Heart left ventricle (tissue), 16 donors: ENCODE results near the gene RPL31. TPM values are rescaled to one million over a fixed set of nuclear protein-coding genes. Genes with fewer than 3 reads are reported as not detected.

Source experiments
- ATAC-seq, 4 donors: fragments of 200-7000 bp; cut with Tn5 transposase; one replicate each; pipeline ENCODE4 v1.9.1; 2020 to 2022; ENCODE audit warnings: moderate library complexity in 4 of 4, mild to moderate bottlenecking in 3 of 4, moderate number of reproducible peaks in 1 of 4
- DNase-seq, 5 donors: peaks; one replicate each; pipeline ENCODE4 v3.0.0-alpha.2; 2020
- H3K27ac ChIP-seq, 12 donors: fragments of 200-600 bp; sonication (generic) in 4 of 12; one replicate each; pipeline versions ENCODE4 v1.5.0 to v1.8.0; 2016 to 2022; ENCODE audit warnings: mild to moderate bottlenecking in 2 of 12
- H3K27me3 ChIP-seq, 9 donors: fragments of 200-600 bp; sonication (generic) in 2 of 9; one replicate each; pipeline versions ENCODE4 v1.5.1 to v1.8.0; 2016 to 2022; ENCODE audit warnings: mild to moderate bottlenecking in 3 of 9
- H3K36me3 ChIP-seq, 9 donors: fragments of 200-600 bp; sonication (generic) in 2 of 9; one replicate each; pipeline versions ENCODE4 v1.5.0 to v1.8.0; 2018 to 2022; ENCODE audit warnings: mild to moderate bottlenecking in 2 of 9
- H3K4me1 ChIP-seq, 12 donors: fragments of 200-600 bp; sonication (generic) in 4 of 12; one replicate each; pipeline versions ENCODE4 v1.5.0 to v1.8.0; 2016 to 2022; ENCODE audit warnings: mild to moderate bottlenecking in 3 of 12
- H3K4me3 ChIP-seq, 12 donors: fragments of 200-600 bp; sonication (generic) in 4 of 12; one replicate each; pipeline versions ENCODE4 v1.5.0 to v1.8.0; 2017 to 2022; ENCODE audit warnings: mild to moderate bottlenecking in 9 of 12, moderate library complexity in 4 of 12
- H3K9me3 ChIP-seq, 12 donors: fragments of 200-600 bp; sonication (generic) in 4 of 12; one replicate each; pipeline versions ENCODE4 v1.5.0 to v1.8.0; 2016 to 2022; ENCODE audit warnings: mild to moderate bottlenecking in 1 of 12
- CTCF ChIP-seq, 12 donors: fragments of 200-600 bp; sonication (generic) in 4 of 12; IDR thresholded peaks; one replicate each; pipeline versions ENCODE4 v1.5.0 to v1.8.0; 2018 to 2022; ENCODE audit warnings: antibody characterized with exemption in 12 of 12, mild to moderate bottlenecking in 5 of 12
- POLR2A ChIP-seq, 2 donors: fragments of 450-650 bp; IDR thresholded peaks; one replicate each; pipeline ENCODE4 v1.6.1; 2017; ENCODE audit warnings: antibody characterized with exemption in 2 of 2, mild to moderate bottlenecking in 2 of 2, moderate library complexity in 2 of 2
- WGBS, 4 donors: extraction: QIAGEN DNeasy Blood & Tissue Kit in 2 of 4; methylation state at CpG; one replicate each; pipeline versions ENCODE4 v1.1.5 to v1.1.7; 2013 to 2018; 5-methylcytosine and 5-hydroxymethylcytosine counted together
- intact Hi-C, 10 donors: fragments of 100-400 bp; cut with DNase I; formaldehyde crosslinking; loops; one replicate each; pipeline versions ENCODE4 v1.11.1 to v1.14.2; 2022
- polyA plus RNA-seq, 2 donors: library from polyadenylated mRNA; stranded (reverse); fragments of 200-250 nt; gene quantifications; one replicate each; pipeline ENCODE4 v1.2.3, GENCODE V29; 2013
- total RNA-seq, 9 donors: library from RNA; depleted of rRNA in 2 of 9; stranded (reverse); fragments of >200 nt in 2 of 9; fragmentation: NEBNext Ultra II Directional in 3 of 9; extraction: Animal tissue kit (Norgen Biotek cat#: 25700) in 3 of 9; gene quantifications; one replicate each; pipeline versions ENCODE4 v1.1.0 to v1.2.4, GENCODE V29; 2016 to 2023
- donor health status: ischemic (EF 13 %, LVEDD 7.1; RV severe dilation, severe dysfunction).
- donor health status: healthy with polysubstance abuse.
- donor health status: DM: no; HTN: yes; CAD: no.
- donor health status: DM: no; HTN: no; CAD: no.
- donor health status: ischemic (EF 25% LVEDD 6.9; RV normal size, moderate dysfunction).
- donor health status: ischemic (EF 25% LVEDD 5.7; RV mildly dilated, moderate dysfunction).
- donor health status: healthy.
- donor health status: DM: yes; HTN: yes; CAD: no.
- donor health status: ischemic (EF 35%, LVEDD 5.7; RV mildly dilated, moderate dysfunction).
- donor health status: nonischemic (EF 11% LVEDD 7.7; RV severe dilation, severe dysfunction).
- donor health status: DM: yes; HTN: yes; CAD: no.
- donor health status: PGD.
- donor health status: ischemic (EF 29% LVEDD 5.4; RV normal size, mild dysfunction).
- donor health status: nonischemic (EF 23%, LVEDD 6.1; RV moderate dilation, normal function).

The RPL31 gene
- total and polyA plus RNA-seq, 11 donors, result 383 to 3,831 (median 752) TPM

GRCh38 chr2:101018934-101019333 lies 16.8 kb downstream of the RPL31 start:
- DNase-seq, result no peak
- ATAC-seq, result peak in 1 of 4 donors; percentile 27
- Histone ChIP-seq H3K36me3 (peaks cover 0 to 82% (median 50%) of the 10 kb centered on the region in 9 donors), H3K27me3 (no peaks in the 10 kb centered on the region), H3K4me3 (no peak overlapping the region), H3K9me3 (no peaks in the 10 kb centered on the region), H3K4me1 (no peaks in the 10 kb centered on the region), H3K27ac (no peak overlapping the region)
- TF ChIP-seq CTCF (IDR thresholded peaks at IDR 0.05) (no peak), POLR2A (IDR thresholded peaks at IDR 0.05) (no peak)
- 42 to 50% (median 43%) methylated on average over 8 of the region's 8 CpGs for WGBS, 4 donors
- intact Hi-C loops, result loop anchor here in 1 of 10 donors (10.0 kb wide), 1 partner anchor 186 kb away; no protein-coding TSS in a partner anchor

- intact Hi-C loops, result no loop called here
- no peaks in the 10 kb centered on the region for H3K4me1 ChIP-seq
- WGBS, 4 donors, result 86 to 89% (median 89%) methylated on average over 16 of the region's 16 CpGs
- no peaks in the 10 kb centered on the region for H3K9me3 ChIP-seq
- no peak overlapping the region for H3K27ac ChIP-seq
- H3K27me3 ChIP-seq, result no peaks in the 10 kb centered on the region
- peaks cover 0 to 95% (median 72%) of the 10 kb centered on the region in 9 donors for H3K36me3 ChIP-seq
- no peak for DNase-seq
- ATAC-seq, result peak in 1 of 4 donors; percentile 34
- no peak overlapping the region for H3K4me3 ChIP-seq
- TF ChIP-seq POLR2A (IDR thresholded peaks at IDR 0.05) (no peak), CTCF (IDR thresholded peaks at IDR 0.05) (no peak)
Measured at GRCh38 chr2:101022221-101022620, 20.1 kb downstream of the RPL31 start.

- intact Hi-C loops, result no loop called here
- no peak for TF ChIP-seq CTCF (IDR thresholded peaks at IDR 0.05)
- no peak for TF ChIP-seq POLR2A (IDR thresholded peaks at IDR 0.05)
- Histone ChIP-seq H3K27ac (no peak overlapping the region), H3K4me3 (no peak overlapping the region), H3K9me3 (no peaks in the 10 kb centered on the region), H3K27me3 (no peaks in the 10 kb centered on the region), H3K4me1 (no peaks in the 10 kb centered on the region), H3K36me3 (peaks cover 0 to 95% (median 78%) of the 10 kb centered on the region in 9 donors)
- DNase-seq (no peak), ATAC-seq (no peak)
- 96 to 97% (median 97%) methylated on average over 6 of the region's 6 CpGs for WGBS, 4 donors
Measured at GRCh38 chr2:101023327-101024107, 21.4 kb downstream of the RPL31 start.

- peaks cover 0 to 4% (median 0%) of the 10 kb centered on the region in 12 donors for H3K4me1 ChIP-seq
- ATAC-seq (no peak), DNase-seq (no peak)
- 88 to 93% (median 92%) methylated on average over 6 of the region's 6 CpGs for WGBS, 4 donors
- no peak for TF ChIP-seq CTCF (IDR thresholded peaks at IDR 0.05)
- no peak for TF ChIP-seq POLR2A (IDR thresholded peaks at IDR 0.05)
- H3K36me3 ChIP-seq, result peaks cover 0 to 93% (median 74%) of the 10 kb centered on the region in 9 donors
- no peaks in the 10 kb centered on the region for H3K27me3 ChIP-seq
- intact Hi-C loops, result no loop called here
- H3K27ac ChIP-seq, result no peak overlapping the region
- H3K9me3 ChIP-seq, result no peaks in the 10 kb centered on the region
- H3K4me3 ChIP-seq, result no peak overlapping the region
Measured at GRCh38 chr2:101025561-101025960, 23.5 kb downstream of the RPL31 start.
